Measurements from ENCODE around the gene SCAMP5. TPM values are rescaled to one million over a fixed set of nuclear protein-coding genes. Genes with fewer than 3 reads are reported as not detected.

SCAMP5 gene
- total RNA-seq, 1 donor from 2014 or later, result 1.6 TPM

DNA sequence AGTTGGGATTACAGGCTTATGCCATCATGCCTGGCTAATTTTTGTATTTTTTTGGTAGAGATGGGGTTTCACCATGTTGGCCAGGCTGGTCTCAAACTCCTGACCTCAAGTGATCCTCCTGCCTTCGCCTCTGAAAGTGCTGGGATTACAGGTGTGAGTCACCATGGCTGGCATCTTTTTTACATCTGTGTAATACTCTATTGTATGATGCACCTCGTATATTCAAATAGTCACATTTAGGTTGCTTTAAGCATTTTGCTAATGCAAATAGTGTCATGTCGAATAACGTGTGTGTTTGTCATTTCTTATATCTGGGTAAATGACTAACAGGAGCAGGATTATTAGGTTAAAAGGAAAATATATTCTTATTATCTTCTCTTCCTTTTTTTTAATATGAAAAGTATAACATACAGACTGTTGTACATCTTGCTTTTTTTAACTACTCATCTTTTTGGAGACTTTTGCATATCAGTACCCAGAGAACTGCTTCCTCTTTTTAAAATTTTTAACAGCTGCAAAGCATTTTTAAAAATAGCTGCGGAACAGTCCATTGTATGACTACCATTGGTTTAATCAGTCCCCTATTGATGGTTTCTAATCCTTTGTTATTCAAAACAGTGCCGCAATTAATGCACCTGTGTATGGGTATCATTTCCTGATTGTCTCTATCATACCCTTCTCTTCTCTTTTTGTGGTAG is 13.4 kb downstream of the SCAMP5 start:
- Histone ChIP-seq H3K9ac (ENCODE audit: low read depth in 1 of 3, low read length in 3 of 3) (no peak overlapping the region), H3K36me3 (ENCODE audit: control insufficient read depth in 3 of 3, insufficient read depth in 3 of 3, low read length in 3 of 3) (no peaks in the 10 kb centered on the region), H3K4me3 (ENCODE audit: low read length in 3 of 3) (no peak overlapping the region), H3K9me3 (ENCODE audit: control insufficient read depth in 3 of 3, low read length in 3 of 3) (no peaks in the 10 kb centered on the region), H3K27ac (ENCODE audit: low read depth, low read length) (no peak overlapping the region), H3K27me3 (ENCODE audit: control insufficient read depth in 3 of 3, insufficient read depth in 3 of 3, low read length in 3 of 3) (peaks cover 0 to 7% (median 0%) of the 10 kb centered on the region in 3 donors), H3K4me1 (ENCODE audit: control insufficient read depth in 3 of 3, insufficient read depth in 3 of 3, low read length in 3 of 3) (no peaks in the 10 kb centered on the region)

DNA sequence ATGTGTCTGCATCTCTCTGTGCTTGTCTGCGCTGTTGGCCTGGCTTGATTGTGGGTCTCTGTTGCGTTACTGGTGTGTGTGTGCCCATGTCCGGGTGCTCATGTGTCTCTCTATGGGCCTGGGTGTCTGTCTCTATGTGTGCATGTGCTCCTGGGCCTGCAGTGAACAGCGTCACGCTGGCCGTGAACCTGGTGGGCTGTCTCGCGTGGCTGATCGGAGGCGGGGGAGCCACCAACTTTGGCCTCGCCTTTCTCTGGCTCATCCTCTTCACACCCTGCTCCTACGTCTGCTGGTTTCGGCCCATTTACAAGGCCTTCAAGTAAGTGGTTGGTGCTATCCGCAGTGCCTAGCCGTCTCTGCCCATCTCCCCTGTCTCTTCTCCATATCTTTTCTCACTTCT is 21.1 kb downstream of the SCAMP5 start:
- Histone ChIP-seq H3K4me3 (ENCODE audit: low read length in 3 of 3) (no peak overlapping the region), H3K9me3 (ENCODE audit: control insufficient read depth in 3 of 3, low read length in 3 of 3) (no peaks in the 10 kb centered on the region), H3K27ac (ENCODE audit: low read depth, low read length) (no peak overlapping the region), H3K27me3 (ENCODE audit: control insufficient read depth in 3 of 3, insufficient read depth in 3 of 3, low read length in 3 of 3) (peaks cover 0 to 5% (median 0%) of the 10 kb centered on the region in 3 donors), H3K36me3 (ENCODE audit: control insufficient read depth in 3 of 3, insufficient read depth in 3 of 3, low read length in 3 of 3) (no peaks in the 10 kb centered on the region), H3K4me1 (ENCODE audit: control insufficient read depth in 3 of 3, insufficient read depth in 3 of 3, low read length in 3 of 3) (no peaks in the 10 kb centered on the region), H3K9ac (ENCODE audit: low read depth in 1 of 3, low read length in 3 of 3) (no peak overlapping the region)

DNA sequence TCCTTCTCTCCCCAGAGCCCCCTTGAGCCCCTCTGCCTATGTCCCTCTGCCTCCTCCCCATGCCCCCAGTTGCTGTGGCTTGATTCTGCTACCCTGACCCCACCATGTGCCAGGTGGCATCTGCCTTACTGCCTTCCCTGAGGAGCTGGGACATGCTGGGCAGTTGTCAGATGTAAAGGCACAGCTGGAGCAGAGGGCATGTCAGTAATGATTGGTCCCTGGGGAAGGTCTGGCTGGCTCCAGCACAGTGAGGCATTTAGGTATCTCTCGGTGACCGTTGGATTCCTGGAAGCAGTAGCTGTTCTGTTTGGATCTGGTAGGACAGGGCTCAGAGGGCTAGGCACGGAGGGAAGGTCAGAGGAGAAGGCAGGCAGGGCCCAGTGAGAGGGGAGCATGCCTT is 24.6 kb downstream of the SCAMP5 start:
- Histone ChIP-seq H3K9ac (ENCODE audit: low read depth in 1 of 3, low read length in 3 of 3) (no peak overlapping the region), H3K4me3 (ENCODE audit: low read length in 3 of 3) (no peak overlapping the region), H3K36me3 (ENCODE audit: control insufficient read depth in 3 of 3, insufficient read depth in 3 of 3, low read length in 3 of 3) (peaks cover 0 to 2% (median 0%) of the 10 kb centered on the region in 3 donors)

DNA sequence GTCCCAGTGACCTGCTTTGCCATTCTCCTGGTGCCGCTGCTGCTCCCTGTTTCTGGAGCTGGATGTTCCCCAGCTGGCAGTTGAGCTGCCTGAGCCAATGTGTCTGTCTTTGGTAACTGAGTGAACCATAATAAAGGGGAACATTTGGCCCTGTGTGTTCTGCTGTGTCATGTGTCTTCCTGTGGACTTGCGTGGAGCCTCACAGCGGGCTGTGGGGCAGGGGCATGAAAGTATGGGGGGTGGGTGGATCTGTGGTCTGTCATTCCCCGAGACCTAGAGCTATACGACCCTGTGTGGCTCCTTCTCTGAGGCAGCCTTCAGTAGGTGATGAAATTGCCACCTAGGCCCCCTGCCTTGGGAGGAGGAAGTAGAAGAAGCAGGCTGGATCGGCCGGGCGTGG is 26.0 kb downstream of the SCAMP5 start:
- Histone ChIP-seq H3K27ac (ENCODE audit: low read depth, low read length) (no peak overlapping the region), H3K4me3 (ENCODE audit: low read length in 3 of 3) (no peak overlapping the region), H3K9ac (ENCODE audit: low read depth in 1 of 3, low read length in 3 of 3) (no peak overlapping the region), H3K9me3 (ENCODE audit: control insufficient read depth in 3 of 3, low read length in 3 of 3) (no peaks in the 10 kb centered on the region), H3K36me3 (ENCODE audit: control insufficient read depth in 3 of 3, insufficient read depth in 3 of 3, low read length in 3 of 3) (peaks cover 0 to 2% (median 0%) of the 10 kb centered on the region in 3 donors), H3K4me1 (ENCODE audit: control insufficient read depth in 3 of 3, insufficient read depth in 3 of 3, low read length in 3 of 3) (peaks cover 9 to 15% (median 10%) of the 10 kb centered on the region in 3 donors), H3K27me3 (ENCODE audit: control insufficient read depth in 3 of 3, insufficient read depth in 3 of 3, low read length in 3 of 3) (no peaks in the 10 kb centered on the region)

More for the DNA sequence above, 24.6 kb downstream of the SCAMP5 start:
- Histone ChIP-seq H3K27ac (ENCODE audit: low read depth, low read length) (no peak overlapping the region), H3K27me3 (ENCODE audit: control insufficient read depth in 3 of 3, insufficient read depth in 3 of 3, low read length in 3 of 3) (no peaks in the 10 kb centered on the region), H3K9me3 (ENCODE audit: control insufficient read depth in 3 of 3, low read length in 3 of 3) (no peaks in the 10 kb centered on the region), H3K4me1 (ENCODE audit: control insufficient read depth in 3 of 3, insufficient read depth in 3 of 3, low read length in 3 of 3) (peaks cover 5 to 9% (median 5%) of the 10 kb centered on the region in 3 donors)

DNA sequence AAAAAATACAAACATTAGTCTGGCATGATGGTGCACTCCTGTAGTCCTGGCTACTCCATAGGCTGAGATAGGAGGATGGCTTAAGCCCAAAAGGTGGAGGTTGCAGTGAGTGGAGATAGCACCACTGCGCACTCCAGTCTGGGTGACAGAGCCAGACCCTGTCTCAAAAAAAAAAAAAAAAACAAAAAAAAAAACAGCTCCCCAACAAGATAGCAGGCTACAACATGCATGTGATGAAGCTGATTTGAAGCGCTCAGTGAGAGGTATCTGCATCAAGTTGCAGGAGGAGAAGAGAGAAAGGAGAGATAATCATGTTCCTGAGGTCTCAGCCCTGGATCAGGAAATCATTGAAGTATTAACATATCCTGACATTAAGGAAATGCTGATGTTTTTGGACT is 27.4 kb downstream of the SCAMP5 start:
- H3K27me3 ChIP-seq (ENCODE audit: control insufficient read depth in 3 of 3, insufficient read depth in 3 of 3, low read length in 3 of 3), result no peaks in the 10 kb centered on the region
- H3K4me3 ChIP-seq (ENCODE audit: low read length in 3 of 3), result no peak overlapping the region
- H3K4me1 ChIP-seq (ENCODE audit: control insufficient read depth in 3 of 3, insufficient read depth in 3 of 3, low read length in 3 of 3), result peaks cover 9 to 15% (median 10%) of the 10 kb centered on the region in 3 donors
- no peak overlapping the region for H3K27ac ChIP-seq (ENCODE audit: low read depth, low read length)
- no peaks in the 10 kb centered on the region for H3K9me3 ChIP-seq (ENCODE audit: control insufficient read depth in 3 of 3, low read length in 3 of 3)
- peaks cover 0 to 5% (median 4%) of the 10 kb centered on the region in 3 donors for H3K36me3 ChIP-seq (ENCODE audit: control insufficient read depth in 3 of 3, insufficient read depth in 3 of 3, low read length in 3 of 3)
- H3K9ac ChIP-seq (ENCODE audit: low read depth in 1 of 3, low read length in 3 of 3), result no peak overlapping the region

DNA sequence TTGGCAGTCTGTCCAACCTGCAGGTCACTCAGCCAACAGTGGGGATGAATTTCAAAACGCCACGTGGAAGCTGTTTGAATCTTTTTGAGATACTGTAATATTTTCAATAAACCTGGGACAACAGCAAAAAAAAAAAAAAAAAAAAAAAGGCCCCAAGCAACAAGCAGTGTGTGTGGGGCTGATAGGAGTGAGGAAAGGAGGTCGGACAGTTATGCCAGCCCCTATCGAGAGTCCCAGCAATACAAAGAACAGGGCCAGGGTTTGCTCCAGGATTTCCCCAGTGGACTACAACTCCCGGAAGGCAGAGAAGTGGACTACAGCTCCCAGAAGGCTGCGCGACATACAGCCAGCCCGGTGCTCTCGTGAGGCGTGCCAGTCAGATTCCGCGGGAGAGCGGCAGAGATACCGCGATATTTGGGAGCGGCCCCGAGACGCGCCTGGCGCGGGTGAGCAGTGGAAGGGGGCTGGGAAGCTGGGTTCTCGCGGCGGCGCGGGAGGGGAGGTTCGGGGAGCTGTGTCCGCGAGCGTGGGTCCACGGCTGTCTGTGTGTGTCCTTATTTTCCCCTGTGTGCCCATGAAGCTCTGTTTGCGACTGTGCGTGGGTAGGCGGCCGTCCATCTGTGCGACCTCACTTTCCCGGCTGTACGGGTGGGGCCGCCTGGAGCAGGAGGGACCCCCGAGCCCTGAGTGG is 28.0 kb downstream of the SCAMP5 start, which contains the start of gene PPCDC:
PPCDC (plus strand) TSS at position 410 of the 691 bp plus-strand sequence. CDS start 4,729 bp downstream, outside the sequence.
- Histone ChIP-seq H3K27ac (ENCODE audit: low read depth, low read length) (peak within 1 kb of the TSS; percentile 87), H3K4me3 (ENCODE audit: low read length in 3 of 3) (peak within 1 kb of the TSS; percentile 93 to 99 (median 98)), H3K9ac (ENCODE audit: low read depth in 1 of 3, low read length in 3 of 3) (peak within 1 kb of the TSS; percentile 96 to 99 (median 99)), H3K27me3 (ENCODE audit: control insufficient read depth in 3 of 3, insufficient read depth in 3 of 3, low read length in 3 of 3) (no peaks in the 10 kb centered on the region), H3K36me3 (ENCODE audit: control insufficient read depth in 3 of 3, insufficient read depth in 3 of 3, low read length in 3 of 3) (peaks cover under 1 to 6% (median 4%) of the 10 kb centered on the region in 3 donors), H3K9me3 (ENCODE audit: control insufficient read depth in 3 of 3, low read length in 3 of 3) (no peaks in the 10 kb centered on the region), H3K4me1 (ENCODE audit: control insufficient read depth in 3 of 3, insufficient read depth in 3 of 3, low read length in 3 of 3) (peaks cover 9 to 15% (median 10%) of the 10 kb centered on the region in 3 donors)

DNA sequence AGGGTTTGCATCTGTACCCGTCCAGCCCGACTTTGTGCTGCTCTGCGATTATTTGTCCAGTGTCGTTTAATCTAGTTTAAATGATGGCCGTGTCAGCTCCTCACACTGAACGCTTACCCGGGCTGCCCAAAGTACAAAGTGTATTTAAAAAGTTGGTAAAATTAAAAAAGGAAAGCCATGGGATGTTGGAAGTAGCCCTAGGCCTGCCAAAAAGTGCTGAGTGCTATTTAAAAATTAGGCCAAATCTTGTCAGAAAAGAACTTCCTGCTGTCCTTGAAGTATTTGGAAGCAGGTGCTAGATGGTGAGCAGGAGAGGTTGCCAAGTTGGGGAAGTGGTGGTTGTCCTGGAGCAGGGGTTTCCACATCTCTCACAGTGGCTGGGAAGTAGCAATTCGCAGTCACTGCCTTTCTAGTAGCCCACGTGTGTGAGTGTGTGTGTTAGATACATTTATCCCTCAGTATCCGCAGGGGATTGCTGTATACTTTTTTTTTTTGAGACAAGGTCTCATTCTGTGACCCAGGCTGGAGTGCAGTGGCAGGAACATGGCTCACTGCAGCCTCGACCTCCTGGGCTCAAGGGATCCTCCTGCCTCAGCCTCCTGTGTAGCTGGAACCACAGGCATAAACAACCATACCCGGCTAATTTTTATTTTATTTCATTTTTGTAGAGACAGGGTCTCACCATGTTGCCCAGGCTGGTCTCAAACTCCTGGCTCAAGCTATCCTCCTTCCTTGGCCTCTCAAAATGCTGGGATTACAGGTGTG is 28.7 kb downstream of the SCAMP5 start:
- H3K27ac ChIP-seq (ENCODE audit: low read depth, low read length), result peak overlapping the region; percentile 87
- H3K27me3 ChIP-seq (ENCODE audit: control insufficient read depth in 3 of 3, insufficient read depth in 3 of 3, low read length in 3 of 3), result no peaks in the 10 kb centered on the region
- peak overlapping the region; percentile 93 to 99 (median 98) for H3K4me3 ChIP-seq (ENCODE audit: low read length in 3 of 3)
- peaks cover 4 to 9% (median 5%) of the 10 kb centered on the region in 3 donors for H3K36me3 ChIP-seq (ENCODE audit: control insufficient read depth in 3 of 3, insufficient read depth in 3 of 3, low read length in 3 of 3)
- H3K9ac ChIP-seq (ENCODE audit: low read depth in 1 of 3, low read length in 3 of 3), result peak overlapping the region; percentile 96 to 99 (median 99)
- H3K4me1 ChIP-seq (ENCODE audit: control insufficient read depth in 3 of 3, insufficient read depth in 3 of 3, low read length in 3 of 3), result peaks cover 12 to 18% (median 12%) of the 10 kb centered on the region in 3 donors
- no peaks in the 10 kb centered on the region for H3K9me3 ChIP-seq (ENCODE audit: control insufficient read depth in 3 of 3, low read length in 3 of 3)

DNA sequence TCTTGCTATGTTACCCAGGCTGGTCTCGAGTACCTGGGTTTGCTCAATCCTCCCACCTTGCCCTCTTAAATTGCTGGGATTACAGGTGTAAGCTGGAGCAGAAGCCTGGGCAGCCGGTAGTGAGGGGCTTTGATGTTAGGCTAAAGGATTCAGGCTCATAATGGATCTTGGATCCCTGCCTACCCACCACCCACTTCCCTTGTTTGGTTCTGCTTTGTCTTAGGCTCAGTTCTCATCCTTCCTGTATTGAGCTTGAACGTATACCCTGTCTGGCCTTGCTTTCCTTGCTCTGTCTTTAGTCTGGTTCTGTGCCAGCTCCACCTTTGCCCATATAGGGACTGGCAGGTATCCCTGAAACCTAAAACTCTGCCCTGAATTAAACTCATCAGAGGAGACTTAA is 29.7 kb downstream of the SCAMP5 start:
- no peaks in the 10 kb centered on the region for H3K9me3 ChIP-seq (ENCODE audit: control insufficient read depth in 3 of 3, low read length in 3 of 3)
- peaks cover 22 to 29% (median 22%) of the 10 kb centered on the region in 3 donors for H3K4me1 ChIP-seq (ENCODE audit: control insufficient read depth in 3 of 3, insufficient read depth in 3 of 3, low read length in 3 of 3)
- H3K27me3 ChIP-seq (ENCODE audit: control insufficient read depth in 3 of 3, insufficient read depth in 3 of 3, low read length in 3 of 3), result no peaks in the 10 kb centered on the region
- peaks cover 4 to 10% (median 5%) of the 10 kb centered on the region in 3 donors for H3K36me3 ChIP-seq (ENCODE audit: control insufficient read depth in 3 of 3, insufficient read depth in 3 of 3, low read length in 3 of 3)
- no peak overlapping the region for H3K9ac ChIP-seq (ENCODE audit: low read depth in 1 of 3, low read length in 3 of 3)
- H3K27ac ChIP-seq (ENCODE audit: low read depth, low read length), result no peak overlapping the region
- H3K4me3 ChIP-seq (ENCODE audit: low read length in 3 of 3), result no peak overlapping the region

DNA sequence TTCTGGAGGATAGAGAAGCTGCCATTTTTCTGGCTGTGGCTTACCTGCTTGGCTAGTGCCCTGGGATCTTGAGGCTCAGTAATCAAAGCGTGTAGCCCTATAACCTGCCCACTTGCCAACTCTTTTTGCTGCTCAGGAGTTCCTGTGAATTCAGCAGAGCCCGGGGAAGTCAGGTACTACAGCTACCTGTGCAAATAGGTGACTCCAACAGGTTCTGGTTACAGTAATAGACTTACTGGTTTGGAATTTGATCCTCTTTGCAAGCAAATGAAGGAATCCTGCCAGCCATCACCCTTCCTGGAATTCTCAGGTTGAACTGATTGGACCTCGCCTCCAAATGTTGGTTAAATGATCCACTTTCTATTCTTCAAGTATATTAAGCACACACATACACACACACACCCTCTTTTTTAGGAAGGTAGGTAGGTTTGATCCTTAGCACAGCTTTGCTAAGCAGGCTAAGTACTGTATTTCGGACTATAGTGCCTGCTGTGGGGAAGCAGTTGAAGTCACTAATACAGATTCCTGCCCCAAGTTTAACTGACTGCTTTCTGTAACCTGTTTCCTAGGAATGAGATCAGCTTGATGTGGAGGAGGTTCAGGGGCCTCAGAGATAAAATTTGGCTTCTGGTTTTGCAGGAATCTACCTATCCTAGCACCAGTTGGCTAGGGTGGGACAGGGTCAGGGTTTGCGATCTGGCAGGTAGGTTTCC is 30.3 kb downstream of the SCAMP5 start:
- H3K4me1 ChIP-seq (ENCODE audit: control insufficient read depth in 3 of 3, insufficient read depth in 3 of 3, low read length in 3 of 3), result peaks cover 27 to 35% (median 28%) of the 10 kb centered on the region in 3 donors
- H3K9ac ChIP-seq (ENCODE audit: low read depth in 1 of 3, low read length in 3 of 3), result peak overlapping the region in 1 of 3 donors; percentile 1
- peaks cover 4 to 14% (median 5%) of the 10 kb centered on the region in 3 donors for H3K36me3 ChIP-seq (ENCODE audit: control insufficient read depth in 3 of 3, insufficient read depth in 3 of 3, low read length in 3 of 3)
- H3K27me3 ChIP-seq (ENCODE audit: control insufficient read depth in 3 of 3, insufficient read depth in 3 of 3, low read length in 3 of 3), result no peaks in the 10 kb centered on the region
- H3K4me3 ChIP-seq (ENCODE audit: low read length in 3 of 3), result no peak overlapping the region
- H3K27ac ChIP-seq (ENCODE audit: low read depth, low read length), result no peak overlapping the region
- H3K9me3 ChIP-seq (ENCODE audit: control insufficient read depth in 3 of 3, low read length in 3 of 3), result no peaks in the 10 kb centered on the region

All from skeletal muscle tissue (tissue), 4 donors.